Neural crest cell (in vitro differentiated cells): ENCODE measurements around the gene MCF2L. TPM values are rescaled to one million over a fixed set of nuclear protein-coding genes. Genes with fewer than 3 reads are reported as not detected.
"Not testable (repeated sequence)": the region's sequence is repeated elsewhere in the genome, so short reads cannot be mapped to it uniquely, and the experiment has no call there.

Experiments
- DNase-seq: peaks from one replicate; pipeline ENCODE4 v3.0.0; 2021; ENCODE audit warnings: low read depth, mixed read lengths, low spot score
- H3K27ac Mint-ChIP-seq: one replicate; pipeline ENCODE4 v1.8.0; 2021; ENCODE audit warnings: mild to moderate bottlenecking, mixed read lengths; ENCODE audit not compliant: unreplicated experiment
- H3K27me3 Mint-ChIP-seq: 2 replicates; pipeline ENCODE4 v1.8.0; 2021; ENCODE audit warnings: low read depth, mild to moderate bottlenecking, mixed read lengths
- H3K36me3 Mint-ChIP-seq: 2 replicates; pipeline ENCODE4 v1.8.0; 2021; ENCODE audit warnings: low read depth, mild to moderate bottlenecking, mixed read lengths
- H3K4me1 Mint-ChIP-seq: 2 replicates; pipeline ENCODE4 v1.8.0; 2021; ENCODE audit warnings: mixed read lengths
- H3K4me3 Mint-ChIP-seq: one replicate; pipeline ENCODE4 v1.8.0; 2021; ENCODE audit warnings: mild to moderate bottlenecking, mixed read lengths
- H3K9me3 Mint-ChIP-seq: 2 replicates; pipeline ENCODE4 v1.8.0; 2021; ENCODE audit warnings: mixed read lengths
- CTCF ChIP-seq: fragments of 200-600 bp; sonication (generic); conservative IDR thresholded peaks from 2 replicates; pipeline ENCODE4 v1.5.0; 2021; ENCODE audit warnings: antibody characterized with exemption, mild to moderate bottlenecking
- total RNA-seq: library from RNA; stranded (reverse); gene quantifications from 2 replicates; pipeline ENCODE4 v1.2.1, GENCODE V29; 2021

The MCF2L gene
- total RNA-seq, 1 donor from 2014 or later = 59.9 TPM

GRCh38 chr13:113053801-113054604, 85.0 kb downstream of the MCF2L start:
- Mint-ChIP-seq H3K27ac (peak overlapping the region; percentile 43), H3K4me1 (peaks cover 14% of the 10 kb centered on the region), H3K4me3 (no peak overlapping the region), H3K27me3 (no peaks in the 10 kb centered on the region), H3K36me3 (peaks cover 2% of the 10 kb centered on the region), H3K9me3 (no peaks in the 10 kb centered on the region)
- no peak for DNase-seq
- no peak for TF ChIP-seq CTCF

- no peaks in the 10 kb centered on the region for H3K9me3 Mint-ChIP-seq
- H3K36me3 Mint-ChIP-seq = no peaks in the 10 kb centered on the region
- H3K4me1 Mint-ChIP-seq = peaks cover 9% of the 10 kb centered on the region
- TF ChIP-seq CTCF = no peak
- no peak for DNase-seq
- no peak overlapping the region for H3K27ac Mint-ChIP-seq
- no peak overlapping the region for H3K4me3 Mint-ChIP-seq
- H3K27me3 Mint-ChIP-seq = no peaks in the 10 kb centered on the region
These were observed 88.1 kb downstream of the MCF2L start for GRCh38 chr13:113057084-113057483.

- not testable (repeated sequence) for H3K27me3 Mint-ChIP-seq, H3K36me3 Mint-ChIP-seq, H3K9me3 Mint-ChIP-seq, H3K4me1 Mint-ChIP-seq, DNase-seq, H3K27ac Mint-ChIP-seq, H3K4me3 Mint-ChIP-seq
These were observed 88.5 kb downstream of the MCF2L start for GRCh38 chr13:113057559-113057958.

GRCh38 chr13:113058129-113058987, 89.3 kb downstream of the MCF2L start:
- no peaks in the 10 kb centered on the region for H3K9me3 Mint-ChIP-seq
- H3K36me3 Mint-ChIP-seq = no peaks in the 10 kb centered on the region
- H3K4me1 Mint-ChIP-seq = peaks cover 9% of the 10 kb centered on the region
- H3K4me3 Mint-ChIP-seq = no peak overlapping the region
- H3K27me3 Mint-ChIP-seq = no peaks in the 10 kb centered on the region
- no peak for DNase-seq
- no peak for TF ChIP-seq CTCF
- H3K27ac Mint-ChIP-seq = no peak overlapping the region

GRCh38 chr13:113058988-113059850, 90.2 kb downstream of the MCF2L start:
- Mint-ChIP-seq H3K4me1 (peaks cover 9% of the 10 kb centered on the region), H3K4me3 (no peak overlapping the region), H3K9me3 (no peaks in the 10 kb centered on the region), H3K27me3 (no peaks in the 10 kb centered on the region), H3K27ac (no peak overlapping the region), H3K36me3 (no peaks in the 10 kb centered on the region)
- no peak for DNase-seq
- no peak for TF ChIP-seq CTCF
